ENCODE data around the gene SLAMF1.
"Not testable (repeated sequence)": the region's sequence is repeated elsewhere in the genome, so short reads cannot be mapped to it uniquely, and the experiment has no call there.

The SLAMF1 gene

GRCh38 chr1:160627677-160628289 lies 19.1 kb downstream of the SLAMF1 start:
- H3K9ac ChIP-seq (ENCODE audit: low read length); H3K36me3 ChIP-seq (ENCODE audit: control insufficient read depth, insufficient read depth, low read length); H3K79me1 ChIP-seq (ENCODE audit: low read length); H3K56ac ChIP-seq (ENCODE audit: low read length); H3K27ac ChIP-seq (ENCODE audit: low read depth, low read length); H4K8ac ChIP-seq (ENCODE audit: low read depth, low read length); H3K4me3 ChIP-seq (ENCODE audit: low read length); H3K27me3 ChIP-seq (ENCODE audit: insufficient read depth, low read length, poor library complexity); H4K5ac ChIP-seq (ENCODE audit: low read length); H2BK120ac ChIP-seq (ENCODE audit: low read depth, low read length); DNase-seq; H3K23ac ChIP-seq (ENCODE audit: low read length); H3K4me2 ChIP-seq (ENCODE audit: low read length); H2BK15ac ChIP-seq (replicated peaks; ENCODE audit: low read depth); H3K18ac ChIP-seq (ENCODE audit: low read length); H3K79me2 ChIP-seq (ENCODE audit: control insufficient read depth, insufficient read depth, low read length): not testable (repeated sequence)
- Histone ChIP-seq H2BK5ac (ENCODE audit: low read length) (peak overlapping the region; percentile 54), H3K4ac (ENCODE audit: low read depth, low read length) (peak overlapping the region; percentile 59), H3K4me1 (ENCODE audit: control insufficient read depth, low read depth, low read length) (peaks cover 16% of the 10 kb centered on the region), H2AK5ac (ENCODE audit: low read length) (peak overlapping the region; percentile 81)
- WGBS (ENCODE audit: extremely low coverage, insufficient coverage, low lambda C conversion rate) = no CpG with 5 or more reads among the region's 4 CpGs

- Histone ChIP-seq H2BK15ac (replicated peaks; ENCODE audit: low read depth) (no peak overlapping the region), H3K4me2 (ENCODE audit: low read length) (no peak overlapping the region), H2BK5ac (ENCODE audit: low read length) (no peak overlapping the region), H3K4ac (ENCODE audit: low read depth, low read length) (no peak overlapping the region), H3K27ac (ENCODE audit: low read depth, low read length) (no peak overlapping the region), H3K18ac (ENCODE audit: low read length) (no peak overlapping the region), H3K79me1 (ENCODE audit: low read length) (no peaks in the 10 kb centered on the region), H2BK120ac (ENCODE audit: low read depth, low read length) (no peak overlapping the region), H3K4me1 (ENCODE audit: control insufficient read depth, low read depth, low read length) (peaks cover 16% of the 10 kb centered on the region), H3K9ac (ENCODE audit: low read length) (no peak overlapping the region), H4K8ac (ENCODE audit: low read depth, low read length) (no peak overlapping the region), H2AK5ac (ENCODE audit: low read length) (peak overlapping the region; percentile 61), H3K23ac (ENCODE audit: low read length) (no peak overlapping the region), H3K27me3 (ENCODE audit: insufficient read depth, low read length, poor library complexity) (no peaks in the 10 kb centered on the region), H4K5ac (ENCODE audit: low read length) (no peak overlapping the region), H3K79me2 (ENCODE audit: control insufficient read depth, insufficient read depth, low read length) (no peaks in the 10 kb centered on the region), H3K4me3 (ENCODE audit: low read length) (no peak overlapping the region), H3K56ac (ENCODE audit: low read length) (no peak overlapping the region), H3K36me3 (ENCODE audit: control insufficient read depth, insufficient read depth, low read length) (no peaks in the 10 kb centered on the region)
- no peak for DNase-seq
- no CpG with 5 or more reads among the region's 1 CpG for WGBS (ENCODE audit: extremely low coverage, insufficient coverage, low lambda C conversion rate)
These were observed 20.1 kb downstream of the SLAMF1 start for GRCh38 chr1:160626509-160627342.

GRCh38 chr1:160625725-160626498 lies 20.9 kb downstream of the SLAMF1 start:
- Histone ChIP-seq H4K5ac (ENCODE audit: low read length) (no peak overlapping the region), H4K8ac (ENCODE audit: low read depth, low read length) (no peak overlapping the region), H3K79me1 (ENCODE audit: low read length) (no peaks in the 10 kb centered on the region), H3K18ac (ENCODE audit: low read length) (peak overlapping the region; percentile 97), H3K23ac (ENCODE audit: low read length) (no peak overlapping the region), H3K4me1 (ENCODE audit: control insufficient read depth, low read depth, low read length) (peaks cover 10% of the 10 kb centered on the region), H3K27ac (ENCODE audit: low read depth, low read length) (no peak overlapping the region), H3K4me2 (ENCODE audit: low read length) (no peak overlapping the region), H3K36me3 (ENCODE audit: control insufficient read depth, insufficient read depth, low read length) (no peaks in the 10 kb centered on the region), H3K4ac (ENCODE audit: low read depth, low read length) (no peak overlapping the region), H3K27me3 (ENCODE audit: insufficient read depth, low read length, poor library complexity) (no peaks in the 10 kb centered on the region), H3K79me2 (ENCODE audit: control insufficient read depth, insufficient read depth, low read length) (no peaks in the 10 kb centered on the region), H3K56ac (ENCODE audit: low read length) (no peak overlapping the region), H2BK5ac (ENCODE audit: low read length) (no peak overlapping the region), H3K9ac (ENCODE audit: low read length) (no peak overlapping the region), H3K4me3 (ENCODE audit: low read length) (no peak overlapping the region), H2AK5ac (ENCODE audit: low read length) (no peak overlapping the region), H2BK120ac (ENCODE audit: low read depth, low read length) (peak overlapping the region; percentile 88), H2BK15ac (replicated peaks; ENCODE audit: low read depth) (peak overlapping the region; percentile 75)
- DNase-seq = no peak
- WGBS (ENCODE audit: extremely low coverage, insufficient coverage, low lambda C conversion rate) = no CpG with 5 or more reads among the region's 10 CpGs

GRCh38 chr1:160625321-160625720 lies 21.5 kb downstream of the SLAMF1 start:
- Histone ChIP-seq H4K8ac (ENCODE audit: low read depth, low read length) (no peak overlapping the region), H3K27ac (ENCODE audit: low read depth, low read length) (no peak overlapping the region), H3K36me3 (ENCODE audit: control insufficient read depth, insufficient read depth, low read length) (no peaks in the 10 kb centered on the region), H3K4me2 (ENCODE audit: low read length) (no peak overlapping the region), H3K79me2 (ENCODE audit: control insufficient read depth, insufficient read depth, low read length) (no peaks in the 10 kb centered on the region), H2BK15ac (replicated peaks; ENCODE audit: low read depth) (peak overlapping the region; percentile 75), H3K4ac (ENCODE audit: low read depth, low read length) (no peak overlapping the region), H3K4me1 (ENCODE audit: control insufficient read depth, low read depth, low read length) (peaks cover 9% of the 10 kb centered on the region), H3K56ac (ENCODE audit: low read length) (no peak overlapping the region), H3K27me3 (ENCODE audit: insufficient read depth, low read length, poor library complexity) (no peaks in the 10 kb centered on the region), H2BK5ac (ENCODE audit: low read length) (no peak overlapping the region), H4K5ac (ENCODE audit: low read length) (no peak overlapping the region), H3K4me3 (ENCODE audit: low read length) (no peak overlapping the region), H2BK120ac (ENCODE audit: low read depth, low read length) (no peak overlapping the region), H3K18ac (ENCODE audit: low read length) (peak overlapping the region; percentile 43), H3K23ac (ENCODE audit: low read length) (no peak overlapping the region), H3K79me1 (ENCODE audit: low read length) (no peaks in the 10 kb centered on the region), H3K9ac (ENCODE audit: low read length) (no peak overlapping the region), H2AK5ac (ENCODE audit: low read length) (no peak overlapping the region)
- no CpG with 5 or more reads among the region's 1 CpG for WGBS (ENCODE audit: extremely low coverage, insufficient coverage, low lambda C conversion rate)
- DNase-seq = no peak

- no peak overlapping the region for H4K8ac ChIP-seq (ENCODE audit: low read depth, low read length)
- H4K5ac ChIP-seq (ENCODE audit: low read length) = no peak overlapping the region
- no peak overlapping the region for H3K18ac ChIP-seq (ENCODE audit: low read length)
- no peak overlapping the region for H2AK5ac ChIP-seq (ENCODE audit: low read length)
- H3K4ac ChIP-seq (ENCODE audit: low read depth, low read length) = no peak overlapping the region
- H3K36me3 ChIP-seq (ENCODE audit: control insufficient read depth, insufficient read depth, low read length) = no peaks in the 10 kb centered on the region
- no peak overlapping the region for H3K4me3 ChIP-seq (ENCODE audit: low read length)
- H3K79me1 ChIP-seq (ENCODE audit: low read length) = no peaks in the 10 kb centered on the region
- no peak overlapping the region for H3K27ac ChIP-seq (ENCODE audit: low read depth, low read length)
- H3K9ac ChIP-seq (ENCODE audit: low read length) = no peak overlapping the region
- no CpG with 5 or more reads among the region's 3 CpGs for WGBS (ENCODE audit: extremely low coverage, insufficient coverage, low lambda C conversion rate)
- H3K4me2 ChIP-seq (ENCODE audit: low read length) = no peak overlapping the region
- H3K23ac ChIP-seq (ENCODE audit: low read length) = no peak overlapping the region
- H2BK5ac ChIP-seq (ENCODE audit: low read length) = no peak overlapping the region
- no peaks in the 10 kb centered on the region for H3K79me2 ChIP-seq (ENCODE audit: control insufficient read depth, insufficient read depth, low read length)
- no peak overlapping the region for H2BK120ac ChIP-seq (ENCODE audit: low read depth, low read length)
- no peak overlapping the region for H3K56ac ChIP-seq (ENCODE audit: low read length)
- no peak overlapping the region for H2BK15ac ChIP-seq (replicated peaks; ENCODE audit: low read depth)
- peaks cover 2% of the 10 kb centered on the region for H3K4me1 ChIP-seq (ENCODE audit: control insufficient read depth, low read depth, low read length)
- DNase-seq = no peak
- no peaks in the 10 kb centered on the region for H3K27me3 ChIP-seq (ENCODE audit: insufficient read depth, low read length, poor library complexity)
These were observed 22.4 kb downstream of the SLAMF1 start for GRCh38 chr1:160624464-160624863.
